Activated CD4-positive, alpha-beta T cell treated with anti-CD3 and anti-CD28 coated beads, Interleukin-2, amount 10 ng/mL, durations not matched to agents 7 days and 5 days (primary cell): Measurements from ENCODE around the gene TMEM164. TPM values are rescaled to one million over a fixed set of nuclear protein-coding genes. Genes with fewer than 3 reads are reported as not detected.

Experiments used
- CTCF ChIA-PET: fragments of 350-600 bp; sonication (Branson Sonifier 250); formaldehyde crosslinking; loops from one replicate; lab custom pipeline; 2021; ENCODE audit warnings: antibody characterized with exemption; lab: Charles Lee
- POLR2A ChIA-PET: fragments of 350-600 bp; sonication (Branson Sonifier 250); formaldehyde crosslinking; loops from one replicate; lab custom pipeline; 2021; ENCODE audit warnings: antibody characterized with exemption; lab: Charles Lee
- DNase-seq: peaks from one replicate; pipeline ENCODE4 v3.0.0-alpha.2; 2020
- H3K27ac Mint-ChIP-seq: one replicate; pipeline ENCODE4 v1.8.0; 2021; ENCODE audit warnings: mild to moderate bottlenecking, moderate library complexity, mixed read lengths
- H3K27me3 Mint-ChIP-seq: one replicate; pipeline ENCODE4 v1.8.0; 2021; ENCODE audit warnings: mixed read lengths
- H3K36me3 Mint-ChIP-seq: one replicate; pipeline ENCODE4 v1.8.0; 2021; ENCODE audit warnings: low read depth, mixed read lengths
- H3K4me1 Mint-ChIP-seq: one replicate; pipeline ENCODE4 v1.8.0; 2021; ENCODE audit warnings: mixed read lengths
- H3K4me3 Mint-ChIP-seq: one replicate; pipeline ENCODE4 v1.8.0; 2021; ENCODE audit warnings: mild to moderate bottlenecking, moderate library complexity, mixed read lengths
- H3K9me3 Mint-ChIP-seq: one replicate; pipeline ENCODE4 v1.8.0; 2021; ENCODE audit warnings: mixed read lengths
- microRNA-seq: library from miRNA; unstranded; fragments of <30 nt; microRNA quantifications from one replicate; pipeline ENCODE4 v1.2.0, GENCODE V29; 2021; ENCODE audit warnings: borderline microRNAs expressed, borderline replicate concordance
- total RNA-seq, 2 experiments: library from RNA; stranded (reverse); gene quantifications; one replicate each; pipeline ENCODE4 v1.2.3, GENCODE V29; 2021

TMEM164 gene
- total RNA-seq, 2 experiments from 2014 or later, result 19.2 to 20.9 TPM

GRCh38 chrX:110224926-110225617 lies 222.2 kb downstream of the TMEM164 start:
- ChIA-PET CTCF (no interaction called here), POLR2A (interaction anchor here (0.6 kb wide), 1 partner anchor 42 kb away, joined by 3 read pairs; no protein-coding TSS in a partner anchor)
- Mint-ChIP-seq H3K4me3 (no peak overlapping the region), H3K4me1 (peaks cover 17% of the 10 kb centered on the region), H3K27ac (no peak overlapping the region), H3K9me3 (no peaks in the 10 kb centered on the region), H3K36me3 (no peaks in the 10 kb centered on the region), H3K27me3 (no peaks in the 10 kb centered on the region)
- no peak for DNase-seq

GRCh38 chrX:110226931-110227330 lies 224.0 kb downstream of the TMEM164 start:
- Mint-ChIP-seq H3K36me3 (peaks cover 12% of the 10 kb centered on the region), H3K4me1 (peaks cover 27% of the 10 kb centered on the region), H3K27ac (no peak overlapping the region), H3K27me3 (no peaks in the 10 kb centered on the region), H3K4me3 (no peak overlapping the region), H3K9me3 (peaks cover 5% of the 10 kb centered on the region)
- CTCF ChIA-PET, result no interaction called here
- POLR2A ChIA-PET, result no interaction called here
- no peak for DNase-seq

Small RNAs within 50 kb of the gene (microRNA-seq; reads per million reads assigned to microRNA genes)
- not detected for gene MIR3978
- 1,204 reads per million, percentile 87 among the genes with 10 or more reads in this experiment for gene MIR652
